Measurements from ENCODE around the gene SPAG16.

- TF ChIP-seq RAD21 (IDR thresholded peaks at IDR 0.05; ENCODE audit: low read depth): no peak
- TF ChIP-seq, protein P1, sequence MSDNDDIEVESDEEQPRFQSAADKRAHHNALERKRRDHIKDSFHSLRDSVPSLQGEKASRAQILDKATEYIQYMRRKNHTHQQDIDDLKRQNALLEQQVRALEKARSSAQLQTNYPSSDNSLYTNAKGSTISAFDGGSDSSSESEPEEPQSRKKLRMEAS (IDR thresholded peaks at IDR 0.05): no peak
- no peak for TF ChIP-seq ZBTB7A (IDR thresholded peaks at IDR 0.05; ENCODE audit: low read depth)
- TF ChIP-seq EP300 (IDR thresholded peaks at IDR 0.05; ENCODE audit: borderline replicate concordance): no peak
- no peak for TF ChIP-seq CEBPB (IDR thresholded peaks at IDR 0.05)
- TF ChIP-seq, protein P2, sequence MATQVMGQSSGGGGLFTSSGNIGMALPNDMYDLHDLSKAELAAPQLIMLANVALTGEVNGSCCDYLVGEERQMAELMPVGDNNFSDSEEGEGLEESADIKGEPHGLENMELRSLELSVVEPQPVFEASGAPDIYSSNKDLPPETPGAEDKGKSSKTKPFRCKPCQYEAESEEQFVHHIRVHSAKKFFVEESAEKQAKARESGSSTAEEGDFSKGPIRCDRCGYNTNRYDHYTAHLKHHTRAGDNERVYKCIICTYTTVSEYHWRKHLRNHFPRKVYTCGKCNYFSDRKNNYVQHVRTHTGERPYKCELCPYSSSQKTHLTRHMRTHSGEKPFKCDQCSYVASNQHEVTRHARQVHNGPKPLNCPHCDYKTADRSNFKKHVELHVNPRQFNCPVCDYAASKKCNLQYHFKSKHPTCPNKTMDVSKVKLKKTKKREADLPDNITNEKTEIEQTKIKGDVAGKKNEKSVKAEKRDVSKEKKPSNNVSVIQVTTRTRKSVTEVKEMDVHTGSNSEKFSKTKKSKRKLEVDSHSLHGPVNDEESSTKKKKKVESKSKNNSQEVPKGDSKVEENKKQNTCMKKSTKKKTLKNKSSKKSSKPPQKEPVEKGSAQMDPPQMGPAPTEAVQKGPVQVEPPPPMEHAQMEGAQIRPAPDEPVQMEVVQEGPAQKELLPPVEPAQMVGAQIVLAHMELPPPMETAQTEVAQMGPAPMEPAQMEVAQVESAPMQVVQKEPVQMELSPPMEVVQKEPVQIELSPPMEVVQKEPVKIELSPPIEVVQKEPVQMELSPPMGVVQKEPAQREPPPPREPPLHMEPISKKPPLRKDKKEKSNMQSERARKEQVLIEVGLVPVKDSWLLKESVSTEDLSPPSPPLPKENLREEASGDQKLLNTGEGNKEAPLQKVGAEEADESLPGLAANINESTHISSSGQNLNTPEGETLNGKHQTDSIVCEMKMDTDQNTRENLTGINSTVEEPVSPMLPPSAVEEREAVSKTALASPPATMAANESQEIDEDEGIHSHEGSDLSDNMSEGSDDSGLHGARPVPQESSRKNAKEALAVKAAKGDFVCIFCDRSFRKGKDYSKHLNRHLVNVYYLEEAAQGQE (IDR thresholded peaks at IDR 0.05; ENCODE audit: low read depth): no peak
- TF ChIP-seq TAF1 (IDR thresholded peaks at IDR 0.05; ENCODE audit: low read depth): no peak
- no peak for TF ChIP-seq USF1 (IDR thresholded peaks at IDR 0.05)
- TF ChIP-seq TEAD4 (IDR thresholded peaks at IDR 0.05): no peak
- TF ChIP-seq EGR1 (IDR thresholded peaks at IDR 0.05): no peak
- no peak for TF ChIP-seq YY1 (IDR thresholded peaks at IDR 0.05; ENCODE audit: low read depth)
- no peak for TF ChIP-seq TCF12 (IDR thresholded peaks at IDR 0.05; ENCODE audit: low read depth)
Measured at GRCh38 chr2:213271947-213272346, 12.3 kb upstream of the SPAG16 start.

Data from Ishikawa (cell line).